ENCODE results near the gene BCL2. TPM values are rescaled to one million over a fixed set of nuclear protein-coding genes. Genes with fewer than 3 reads are reported as not detected.

Gene BCL2
- total RNA-seq, 1 donor from 2014 or later: 39.1 TPM

GRCh38 chr18:63329431-63330145 is 10.0 kb upstream of the BCL2 start:
- Histone ChIP-seq H3K9me3 (ENCODE audit: control insufficient read depth in 3 of 3, low read length in 3 of 3) (no peaks in the 10 kb centered on the region), H3K4me1 (ENCODE audit: control insufficient read depth in 3 of 3, insufficient read depth in 3 of 3, low read length in 3 of 3) (no peaks in the 10 kb centered on the region), H3K27ac (ENCODE audit: low read depth, low read length) (no peak overlapping the region), H3K4me3 (ENCODE audit: low read length in 3 of 3) (no peak overlapping the region), H3K36me3 (ENCODE audit: control insufficient read depth in 3 of 3, insufficient read depth in 3 of 3, low read length in 3 of 3) (peaks cover 19 to 35% (median 33%) of the 10 kb centered on the region in 3 donors), H3K27me3 (ENCODE audit: control insufficient read depth in 3 of 3, insufficient read depth in 3 of 3, low read length in 3 of 3) (no peaks in the 10 kb centered on the region), H3K9ac (ENCODE audit: low read depth in 1 of 3, low read length in 3 of 3) (no peak overlapping the region)

- Histone ChIP-seq H3K27ac (ENCODE audit: low read depth, low read length) (no peak overlapping the region), H3K9ac (ENCODE audit: low read depth in 1 of 3, low read length in 3 of 3) (no peak overlapping the region), H3K4me3 (ENCODE audit: low read length in 3 of 3) (no peak overlapping the region), H3K36me3 (ENCODE audit: control insufficient read depth in 3 of 3, insufficient read depth in 3 of 3, low read length in 3 of 3) (peaks cover 3 to 7% (median 7%) of the 10 kb centered on the region in 3 donors), H3K27me3 (ENCODE audit: control insufficient read depth in 3 of 3, insufficient read depth in 3 of 3, low read length in 3 of 3) (no peaks in the 10 kb centered on the region), H3K4me1 (ENCODE audit: control insufficient read depth in 3 of 3, insufficient read depth in 3 of 3, low read length in 3 of 3) (peaks cover 3 to 6% (median 4%) of the 10 kb centered on the region in 3 donors), H3K9me3 (ENCODE audit: control insufficient read depth in 3 of 3, low read length in 3 of 3) (no peaks in the 10 kb centered on the region)
Measured at GRCh38 chr18:63326011-63326410, 6.4 kb upstream of the BCL2 start.

GRCh38 chr18:63325086-63325686 is 5.6 kb upstream of the BCL2 start:
- Histone ChIP-seq H3K9me3 (ENCODE audit: control insufficient read depth in 3 of 3, low read length in 3 of 3) (no peaks in the 10 kb centered on the region), H3K4me3 (ENCODE audit: low read length in 3 of 3) (no peak overlapping the region), H3K4me1 (ENCODE audit: control insufficient read depth in 3 of 3, insufficient read depth in 3 of 3, low read length in 3 of 3) (peaks cover 8 to 11% (median 8%) of the 10 kb centered on the region in 3 donors), H3K27me3 (ENCODE audit: control insufficient read depth in 3 of 3, insufficient read depth in 3 of 3, low read length in 3 of 3) (no peaks in the 10 kb centered on the region), H3K27ac (ENCODE audit: low read depth, low read length) (no peak overlapping the region), H3K9ac (ENCODE audit: low read depth in 1 of 3, low read length in 3 of 3) (no peak overlapping the region), H3K36me3 (ENCODE audit: control insufficient read depth in 3 of 3, insufficient read depth in 3 of 3, low read length in 3 of 3) (peaks cover under 1 to 1% (median under 1%) of the 10 kb centered on the region in 3 donors)

GRCh38 chr18:63322908-63323634 is 3.5 kb upstream of the BCL2 start:
- Histone ChIP-seq H3K4me1 (ENCODE audit: control insufficient read depth in 3 of 3, insufficient read depth in 3 of 3, low read length in 3 of 3) (peaks cover 8 to 16% (median 11%) of the 10 kb centered on the region in 3 donors), H3K9ac (ENCODE audit: low read depth in 1 of 3, low read length in 3 of 3) (no peak overlapping the region), H3K27ac (ENCODE audit: low read depth, low read length) (peak overlapping the region; percentile 55), H3K27me3 (ENCODE audit: control insufficient read depth in 3 of 3, insufficient read depth in 3 of 3, low read length in 3 of 3) (no peaks in the 10 kb centered on the region), H3K9me3 (ENCODE audit: control insufficient read depth in 3 of 3, low read length in 3 of 3) (no peaks in the 10 kb centered on the region), H3K36me3 (ENCODE audit: control insufficient read depth in 3 of 3, insufficient read depth in 3 of 3, low read length in 3 of 3) (no peaks in the 10 kb centered on the region), H3K4me3 (ENCODE audit: low read length in 3 of 3) (no peak overlapping the region)

GRCh38 chr18:63322206-63322605 is 2.6 kb upstream of the BCL2 start:
- H3K27ac ChIP-seq (ENCODE audit: low read depth, low read length): peak overlapping the region; percentile 55
- H3K9ac ChIP-seq (ENCODE audit: low read depth in 1 of 3, low read length in 3 of 3): no peak overlapping the region
- H3K4me3 ChIP-seq (ENCODE audit: low read length in 3 of 3): no peak overlapping the region
- no peaks in the 10 kb centered on the region for H3K36me3 ChIP-seq (ENCODE audit: control insufficient read depth in 3 of 3, insufficient read depth in 3 of 3, low read length in 3 of 3)
- peaks cover 12 to 24% (median 15%) of the 10 kb centered on the region in 3 donors for H3K4me1 ChIP-seq (ENCODE audit: control insufficient read depth in 3 of 3, insufficient read depth in 3 of 3, low read length in 3 of 3)
- H3K9me3 ChIP-seq (ENCODE audit: control insufficient read depth in 3 of 3, low read length in 3 of 3): no peaks in the 10 kb centered on the region
- no peaks in the 10 kb centered on the region for H3K27me3 ChIP-seq (ENCODE audit: control insufficient read depth in 3 of 3, insufficient read depth in 3 of 3, low read length in 3 of 3)

GRCh38 chr18:63321291-63321690 is 1.7 kb upstream of the BCL2 start:
- peaks cover 16 to 26% (median 18%) of the 10 kb centered on the region in 3 donors for H3K4me1 ChIP-seq (ENCODE audit: control insufficient read depth in 3 of 3, insufficient read depth in 3 of 3, low read length in 3 of 3)
- H3K27ac ChIP-seq (ENCODE audit: low read depth, low read length): peak overlapping the region; percentile 81
- H3K36me3 ChIP-seq (ENCODE audit: control insufficient read depth in 3 of 3, insufficient read depth in 3 of 3, low read length in 3 of 3): no peaks in the 10 kb centered on the region
- no peaks in the 10 kb centered on the region for H3K27me3 ChIP-seq (ENCODE audit: control insufficient read depth in 3 of 3, insufficient read depth in 3 of 3, low read length in 3 of 3)
- H3K4me3 ChIP-seq (ENCODE audit: low read length in 3 of 3): no peak overlapping the region
- no peaks in the 10 kb centered on the region for H3K9me3 ChIP-seq (ENCODE audit: control insufficient read depth in 3 of 3, low read length in 3 of 3)
- no peak overlapping the region for H3K9ac ChIP-seq (ENCODE audit: low read depth in 1 of 3, low read length in 3 of 3)

GRCh38 chr18:63320975-63321265 is 1.4 kb upstream of the BCL2 start:
- no peaks in the 10 kb centered on the region for H3K27me3 ChIP-seq (ENCODE audit: control insufficient read depth in 3 of 3, insufficient read depth in 3 of 3, low read length in 3 of 3)
- no peaks in the 10 kb centered on the region for H3K9me3 ChIP-seq (ENCODE audit: control insufficient read depth in 3 of 3, low read length in 3 of 3)
- H3K4me1 ChIP-seq (ENCODE audit: control insufficient read depth in 3 of 3, insufficient read depth in 3 of 3, low read length in 3 of 3): peaks cover 16 to 26% (median 18%) of the 10 kb centered on the region in 3 donors
- H3K9ac ChIP-seq (ENCODE audit: low read depth in 1 of 3, low read length in 3 of 3): peak overlapping the region; percentile 57 to 81 (median 71)
- H3K4me3 ChIP-seq (ENCODE audit: low read length in 3 of 3): peak overlapping the region; percentile 59 to 67 (median 62)
- H3K36me3 ChIP-seq (ENCODE audit: control insufficient read depth in 3 of 3, insufficient read depth in 3 of 3, low read length in 3 of 3): no peaks in the 10 kb centered on the region
- H3K27ac ChIP-seq (ENCODE audit: low read depth, low read length): peak overlapping the region; percentile 81

GRCh38 chr18:63320123-63320974 is 780 bp upstream of the BCL2 start:
- Histone ChIP-seq H3K4me3 (ENCODE audit: low read length in 3 of 3) (peak overlapping the region; percentile 59 to 67 (median 62)), H3K4me1 (ENCODE audit: control insufficient read depth in 3 of 3, insufficient read depth in 3 of 3, low read length in 3 of 3) (peaks cover 16 to 26% (median 18%) of the 10 kb centered on the region in 3 donors), H3K9ac (ENCODE audit: low read depth in 1 of 3, low read length in 3 of 3) (peak overlapping the region; percentile 57 to 81 (median 71)), H3K27me3 (ENCODE audit: control insufficient read depth in 3 of 3, insufficient read depth in 3 of 3, low read length in 3 of 3) (no peaks in the 10 kb centered on the region), H3K9me3 (ENCODE audit: control insufficient read depth in 3 of 3, low read length in 3 of 3) (no peaks in the 10 kb centered on the region), H3K36me3 (ENCODE audit: control insufficient read depth in 3 of 3, insufficient read depth in 3 of 3, low read length in 3 of 3) (no peaks in the 10 kb centered on the region), H3K27ac (ENCODE audit: low read depth, low read length) (peak overlapping the region; percentile 81)

- Histone ChIP-seq H3K27ac (ENCODE audit: low read depth, low read length) (peak overlapping the region; percentile 74), H3K4me1 (ENCODE audit: control insufficient read depth in 3 of 3, insufficient read depth in 3 of 3, low read length in 3 of 3) (peaks cover 16 to 26% (median 18%) of the 10 kb centered on the region in 3 donors), H3K9ac (ENCODE audit: low read depth in 1 of 3, low read length in 3 of 3) (peak overlapping the region; percentile 73 to 85 (median 82)), H3K36me3 (ENCODE audit: control insufficient read depth in 3 of 3, insufficient read depth in 3 of 3, low read length in 3 of 3) (no peaks in the 10 kb centered on the region), H3K9me3 (ENCODE audit: control insufficient read depth in 3 of 3, low read length in 3 of 3) (no peaks in the 10 kb centered on the region), H3K4me3 (ENCODE audit: low read length in 3 of 3) (peak overlapping the region; percentile 83 to 89 (median 88)), H3K27me3 (ENCODE audit: control insufficient read depth in 3 of 3, insufficient read depth in 3 of 3, low read length in 3 of 3) (no peaks in the 10 kb centered on the region)
Measured at GRCh38 chr18:63318889-63319382, 633 bp downstream of the BCL2 start.

Data from skeletal muscle tissue (tissue), 4 donors.